Measurements from ENCODE around the gene UST.
"Not testable (repeated sequence)": the region's sequence is repeated elsewhere in the genome, so short reads cannot be mapped to it uniquely, and the experiment has no call there.

UST gene

GRCh38 chr6:148837941-148838340, 91.1 kb downstream of the UST start:
- DNase-seq (ENCODE audit: low spot score) = no peak

GRCh38 chr6:148839044-148839443, 92.2 kb downstream of the UST start:
- DNase-seq (ENCODE audit: low spot score) = no peak

DNA sequence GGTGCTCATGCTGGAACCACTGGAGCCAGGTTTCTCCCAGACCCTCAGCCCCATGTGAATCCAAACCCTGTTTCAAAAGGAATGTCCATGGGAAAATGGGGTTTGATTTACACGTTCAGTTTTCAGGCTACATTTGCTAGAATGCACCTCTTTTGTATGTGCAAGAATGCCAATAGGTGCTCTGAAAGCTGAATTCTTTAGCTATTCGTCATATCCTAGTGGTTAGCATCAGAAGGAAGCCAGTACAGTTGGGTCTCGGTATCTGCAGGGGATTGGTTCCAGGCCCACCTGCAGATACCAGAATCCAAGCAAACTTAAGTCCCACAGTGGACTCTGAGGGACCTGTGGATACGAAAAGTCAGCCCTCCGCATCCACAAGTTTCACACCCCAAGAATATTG, 93.4 kb downstream of the UST start:
- DNase-seq (ENCODE audit: low spot score) = no peak

DNA sequence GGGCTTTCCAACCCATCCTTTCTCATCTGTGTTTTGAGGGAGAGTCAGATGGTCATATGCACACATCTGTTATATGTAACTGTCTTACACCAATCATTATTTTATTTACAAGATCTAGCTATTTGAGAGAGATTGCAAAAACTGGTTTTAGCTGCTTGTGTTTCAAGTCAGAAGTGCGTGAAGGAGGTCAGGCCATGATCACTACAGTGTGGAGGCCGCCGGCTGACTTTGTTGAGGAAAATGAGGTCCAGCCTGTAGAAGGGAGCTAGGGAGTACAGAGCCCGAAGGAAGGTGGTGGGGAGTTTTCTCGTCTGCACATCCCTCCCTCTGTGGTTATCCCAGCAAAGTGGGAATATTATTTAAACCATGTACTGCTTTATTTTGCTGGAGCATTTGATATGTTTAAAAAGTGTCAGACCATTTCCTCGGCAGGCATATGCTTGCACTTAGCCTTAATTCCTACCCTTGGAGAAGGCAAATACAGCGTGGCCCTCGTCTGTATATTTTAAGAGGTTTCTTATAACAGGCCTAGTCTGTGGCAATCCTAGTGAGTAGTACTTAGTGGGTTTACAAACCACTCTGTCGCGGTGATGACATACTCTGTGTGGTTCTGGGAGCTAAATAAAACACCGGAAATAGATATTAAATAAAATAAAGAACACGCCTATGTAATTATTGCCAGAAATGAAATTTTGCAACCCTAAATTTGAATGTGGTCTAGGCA, 95.6 kb downstream of the UST start:
- no peak for DNase-seq (ENCODE audit: low spot score)

- no peak for DNase-seq (ENCODE audit: low spot score)
These were observed 98.6 kb downstream of the UST start for GRCh38 chr6:148845464-148845863.

DNA sequence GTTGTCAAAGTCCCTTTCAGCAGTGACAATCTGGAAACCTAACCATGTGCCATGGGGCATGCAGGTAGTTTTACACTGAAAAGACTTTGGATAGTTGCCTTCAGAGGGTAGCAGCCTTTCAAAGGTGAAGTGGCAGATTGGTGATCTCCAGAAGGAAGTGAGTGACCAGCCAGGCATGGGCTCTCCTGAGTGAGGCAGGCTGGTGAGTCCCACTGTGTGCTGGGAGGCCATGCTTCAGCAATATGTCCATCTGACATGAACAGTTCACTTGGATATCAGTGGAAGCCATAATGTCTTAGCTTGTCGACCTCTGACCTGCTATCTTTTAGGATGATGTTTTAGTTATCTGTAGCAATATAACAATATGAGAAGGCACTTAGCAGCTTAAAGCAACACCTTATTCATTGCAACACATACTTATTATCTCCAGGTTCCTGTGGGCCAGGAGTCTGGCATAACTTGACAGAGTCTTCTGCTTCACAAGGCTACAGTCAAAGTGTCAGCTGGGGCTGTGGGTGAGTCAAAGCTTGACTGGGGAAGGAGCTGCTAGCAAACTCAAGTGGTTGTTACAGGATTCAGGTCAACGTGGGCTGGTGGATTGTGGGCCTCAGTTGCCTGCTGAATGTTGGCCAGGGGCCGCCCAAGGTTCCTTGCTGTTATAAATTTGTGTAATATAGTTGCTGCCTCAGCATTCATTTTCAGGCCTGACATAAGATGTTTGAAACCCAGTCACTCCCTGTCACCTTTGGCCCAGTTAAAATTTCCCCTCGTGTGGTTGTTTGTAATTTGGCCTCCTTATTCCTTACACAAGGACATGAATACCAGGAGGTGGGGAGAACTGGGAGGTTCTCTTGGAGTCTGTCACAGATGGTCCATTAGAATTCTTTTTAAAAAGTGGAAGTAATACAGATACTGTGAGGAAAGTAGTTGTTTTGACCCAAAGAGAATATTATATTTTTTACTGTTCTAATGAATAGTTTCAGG, 100.2 kb downstream of the UST start:
- no peak for DNase-seq (ENCODE audit: low spot score)

DNA sequence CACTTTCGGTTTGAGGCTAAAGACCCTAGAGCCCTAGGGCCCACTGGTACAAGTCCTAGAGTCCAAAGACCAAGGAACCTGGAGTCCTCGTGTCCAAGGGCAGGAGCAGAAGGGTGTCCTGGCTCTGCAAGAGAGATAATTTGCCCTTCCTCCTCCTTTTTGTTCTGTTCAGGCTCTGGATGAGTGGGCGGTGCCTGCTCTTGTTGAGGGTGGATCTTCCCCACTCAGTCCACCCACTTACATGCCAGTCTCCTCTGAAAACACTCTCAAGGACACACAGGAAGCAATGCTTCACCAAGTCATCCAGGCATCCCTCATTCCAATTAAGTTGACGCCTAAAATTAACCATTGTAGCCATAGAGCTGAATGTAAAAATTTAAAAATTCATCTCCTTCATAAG, 102.1 kb downstream of the UST start:
- no peak for DNase-seq (ENCODE audit: low spot score)

- not testable (repeated sequence) for DNase-seq (ENCODE audit: low spot score)
These were observed 102.6 kb downstream of the UST start for GRCh38 chr6:148849449-148849848.

- DNase-seq (ENCODE audit: low spot score) = no peak
These were observed 104.1 kb downstream of the UST start for GRCh38 chr6:148850964-148851363.

GRCh38 chr6:148851683-148852556, 105.1 kb downstream of the UST start:
- DNase-seq (ENCODE audit: low spot score) = peak; percentile 64

GRCh38 chr6:148852688-148853087, 105.9 kb downstream of the UST start:
- DNase-seq (ENCODE audit: low spot score) = no peak

GRCh38 chr6:148853113-148853512, 106.3 kb downstream of the UST start:
- DNase-seq (ENCODE audit: low spot score) = not testable (repeated sequence)

DNA sequence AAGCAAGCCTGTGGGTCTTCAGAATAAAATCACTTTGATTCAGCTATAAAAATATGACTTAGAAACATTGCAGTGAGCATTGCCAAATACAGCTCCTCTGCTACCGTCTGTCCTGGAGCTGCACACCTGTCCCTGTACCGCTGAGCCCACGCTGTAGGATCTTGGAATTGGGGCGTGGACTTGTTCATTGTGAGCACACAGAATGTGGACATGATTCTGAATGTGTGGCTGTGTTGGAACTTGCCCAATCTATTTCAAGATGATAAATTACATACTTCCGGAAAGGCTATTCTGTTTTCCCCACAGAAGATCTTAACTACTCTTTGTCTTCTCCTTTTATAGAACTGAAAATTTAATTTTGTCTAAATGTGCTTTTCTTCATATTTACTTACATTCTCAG, 107.3 kb downstream of the UST start:
- DNase-seq (ENCODE audit: low spot score) = no peak

GRCh38 chr6:148854992-148855391, 108.2 kb downstream of the UST start:
- DNase-seq (ENCODE audit: low spot score) = no peak

DNA sequence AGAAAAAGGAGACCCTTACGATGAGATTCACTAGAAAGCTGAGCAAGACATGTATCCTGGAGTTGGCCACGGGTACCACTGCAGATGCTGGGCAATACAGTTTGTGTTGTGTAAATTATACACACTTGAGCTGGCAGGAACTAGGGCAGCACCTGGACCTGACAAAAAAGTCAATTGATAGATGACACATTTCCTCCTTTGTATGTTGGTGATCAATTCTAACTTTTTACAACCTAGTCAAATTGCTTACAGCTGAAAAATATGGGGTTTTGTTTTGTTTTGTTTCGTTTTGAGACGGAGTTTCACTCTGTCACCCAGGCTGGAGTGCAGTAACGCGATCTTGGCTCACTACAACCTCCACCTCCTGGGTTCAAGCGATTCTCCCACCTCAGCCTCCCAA, 108.9 kb downstream of the UST start:
- DNase-seq (ENCODE audit: low spot score) = no peak

DNA sequence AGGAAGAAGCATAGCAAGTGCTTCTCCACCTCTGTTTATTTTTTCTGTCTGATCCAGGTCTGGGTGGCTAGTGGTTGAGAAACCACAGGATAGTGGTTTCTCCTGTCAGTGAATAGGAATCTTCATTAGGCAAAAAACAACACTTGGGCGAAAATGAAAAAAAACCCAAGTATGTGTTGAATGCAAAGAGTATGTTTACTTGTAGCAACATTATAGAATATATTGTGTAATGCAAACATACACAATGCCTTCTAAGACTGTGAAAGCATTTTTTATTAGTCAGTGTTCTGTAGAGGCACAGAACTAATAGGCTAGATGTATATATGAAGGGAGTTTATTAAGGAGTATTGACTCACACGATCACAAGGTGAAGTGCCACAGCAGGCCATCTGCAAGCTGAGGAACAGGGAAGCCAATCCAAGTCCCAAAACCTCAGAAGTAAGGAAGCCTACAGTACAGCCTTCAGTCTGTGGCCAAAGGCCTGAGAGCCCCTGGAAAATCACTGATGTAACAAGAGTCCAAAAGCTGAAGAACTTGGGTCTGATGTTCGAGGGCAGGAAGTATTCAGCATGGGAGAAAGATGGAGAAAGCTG, 111.1 kb downstream of the UST start:
- no peak for DNase-seq (ENCODE audit: low spot score)

- not testable (repeated sequence) for DNase-seq (ENCODE audit: low spot score)
These were observed 117.3 kb downstream of the UST start for GRCh38 chr6:148864132-148864531.

GRCh38 chr6:148864941-148865340, 118.1 kb downstream of the UST start:
- no peak for DNase-seq (ENCODE audit: low spot score)

DNA sequence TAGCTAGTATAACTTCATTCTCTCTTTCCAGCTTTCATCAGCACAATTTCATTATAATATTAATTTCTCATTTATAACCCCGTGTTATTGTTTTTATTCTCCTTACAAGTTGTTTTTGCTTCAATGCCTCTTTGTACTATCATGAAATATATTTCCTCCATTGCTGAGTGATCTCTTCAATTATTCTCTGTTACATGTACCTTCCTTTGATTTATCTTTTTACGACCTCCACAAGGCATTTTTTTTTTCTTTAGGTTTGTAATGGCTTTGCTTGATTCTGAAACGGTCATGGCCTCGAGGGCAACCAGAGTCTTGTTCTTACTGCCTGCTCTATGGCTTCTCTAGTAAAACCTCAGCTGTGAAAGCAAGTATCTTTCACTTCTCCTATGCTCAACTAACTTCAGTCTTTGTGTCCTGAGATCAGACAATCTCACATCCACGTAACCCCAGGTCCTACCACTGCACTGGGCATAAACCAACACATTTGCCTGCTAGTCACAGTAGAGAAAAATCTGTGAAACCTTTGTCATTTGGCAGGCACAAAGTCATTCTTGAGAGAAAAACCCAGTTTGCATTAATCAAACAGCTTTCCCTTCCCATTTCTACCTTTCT, 119.9 kb downstream of the UST start:
- no peak for DNase-seq (ENCODE audit: low spot score)

GRCh38 chr6:148867862-148868261, 121.0 kb downstream of the UST start:
- no peak for DNase-seq (ENCODE audit: low spot score)

DNA sequence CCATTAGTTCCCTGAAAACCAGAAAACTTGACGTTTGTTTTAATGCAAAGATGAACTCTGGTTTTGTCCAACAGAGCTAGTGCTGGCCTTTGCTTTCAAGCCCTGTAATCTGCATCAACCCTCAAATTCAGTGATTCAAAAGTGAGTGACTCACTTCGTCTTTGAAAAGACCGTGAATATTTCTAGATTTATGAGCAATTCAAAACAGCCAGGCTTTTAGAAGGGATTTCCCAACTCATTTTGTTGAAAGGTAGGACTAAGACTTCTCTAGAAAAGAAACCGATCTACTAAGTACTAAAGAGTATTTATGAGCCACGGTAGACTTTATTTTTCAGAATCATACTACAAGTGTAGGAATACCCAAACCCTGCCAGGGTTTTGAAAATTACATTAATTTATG, 121.5 kb downstream of the UST start:
- no peak for DNase-seq (ENCODE audit: low spot score)
